Esophagus muscularis mucosa (tissue), 3 donors: ENCODE results near the gene PRR35.
"Not testable (repeated sequence)": the region's sequence is repeated elsewhere in the genome, so short reads cannot be mapped to it uniquely, and the experiment has no call there.

Experiments used
- CTCF ChIP-seq, 3 experiments: fragments of 200-600 bp in 2 of 3; fragments of 450-650 bp in 1 of 3; sonication (generic) in 2 of 3; IDR thresholded peaks; one replicate each; pipeline ENCODE4 v1.5.1; 2017 to 2019; ENCODE audit warnings: antibody characterized with exemption in 3 of 3, mild to moderate bottlenecking in 2 of 3, moderate library complexity in 1 of 3
- POLR2A ChIP-seq: fragments of 450-650 bp; IDR thresholded peaks from one replicate; pipeline ENCODE4 v1.6.1; 2017; ENCODE audit warnings: antibody characterized with exemption, moderate library complexity, mild to moderate bottlenecking, low read depth

GRCh38 chr16:597655-598054 is 37.5 kb downstream of the PRR35 start:
- TF ChIP-seq CTCF (IDR thresholded peaks at IDR 0.05); POLR2A: not testable (repeated sequence)
